B cell (primary cell): ENCODE data around the gene RRAS. TPM values are rescaled to one million over a fixed set of nuclear protein-coding genes. Genes with fewer than 3 reads are reported as not detected.

Experiments
- ATAC-seq: fragments of 200-7000 bp; cut with Tn5 transposase; one replicate; pipeline ENCODE4 v1.10.0; 2021; ENCODE audit warnings: low read depth, mild to moderate bottlenecking, moderate number of reproducible peaks, moderate library complexity
- CTCF ChIA-PET: fragments of 350-600 bp; sonication (Branson Sonifier 250); formaldehyde crosslinking; loops from one replicate; lab custom pipeline; 2021; ENCODE audit warnings: antibody characterized with exemption, inconsistent platforms; lab: Charles Lee
- POLR2A ChIA-PET: fragments of 350-600 bp; sonication (Branson Sonifier 250); formaldehyde crosslinking; loops from one replicate; lab custom pipeline; 2021; ENCODE audit warnings: antibody characterized with exemption; lab: Charles Lee
- DNase-seq: peaks from one replicate; pipeline ENCODE4 v3.0.0; 2013
- H2AFZ ChIP-seq: 2 replicates; pipeline ENCODE4 v1.6.1; 2012; ENCODE audit warnings: mild to moderate bottlenecking, low read depth, low read length; ENCODE audit not compliant: insufficient read depth, poor library complexity, severe bottlenecking
- H3K27ac ChIP-seq, 2 donors: 1 replicate in 1 of 2; 2 replicates in 1 of 2; pipeline ENCODE4 v1.5.1; 2012 to 2013; ENCODE audit warnings: low read length in 2 of 2, mild to moderate bottlenecking in 2 of 2, moderate library complexity in 1 of 2
- H3K27me3 ChIP-seq, 4 experiments: fragments of 200-600 bp in 1 of 4; sonication (generic) in 1 of 4; replicated peaks in 1 of 4; 1 replicate in 2 of 4; 2 replicates in 2 of 4; pipeline versions ENCODE4 v1.6.1 to v1.7.0; 2013 to 2016; ENCODE audit warnings: low read length in 3 of 4, mild to moderate bottlenecking in 2 of 4, mixed read lengths in 1 of 4, moderate library complexity in 1 of 4; ENCODE audit not compliant: insufficient read depth in 4 of 4, control insufficient read depth in 3 of 4; ENCODE audit errors: control extremely low read depth in 1 of 4
- H3K36me3 ChIP-seq, 2 experiments: replicated peaks in 1 of 2; 1 replicate in 1 of 2; 2 replicates in 1 of 2; pipeline versions ENCODE4 v1.6.1 to v1.7.1; 2013; ENCODE audit warnings: low read length in 1 of 2; ENCODE audit not compliant: insufficient read depth in 2 of 2, control insufficient read depth in 1 of 2; ENCODE audit errors: control extremely low read depth in 1 of 2, extremely low read depth in 1 of 2
- H3K4me1 ChIP-seq, 2 donors: fragments of 200-600 bp in 1 of 2; sonication (generic) in 1 of 2; 1 replicate in 1 of 2; 2 replicates in 1 of 2; pipeline versions ENCODE4 v1.5.1 to v1.6.1; 2013 to 2017; ENCODE audit warnings: low read length in 2 of 2; ENCODE audit not compliant: control insufficient read depth in 2 of 2, insufficient read depth in 2 of 2
- H3K4me2 ChIP-seq: replicated peaks from 2 replicates; pipeline ENCODE3; 2012; ENCODE audit warnings: mild to moderate bottlenecking, low read depth, low read length; ENCODE audit not compliant: poor library complexity, severe bottlenecking
- H3K4me3 ChIP-seq, 5 experiments: fragments of 200-600 bp in 1 of 5; sonication (generic) in 1 of 5; 1 replicate in 3 of 5; 2 replicates in 2 of 5; pipeline versions ENCODE4 v1.5.1 to v1.7.0; 2011 to 2016; ENCODE audit warnings: low read length in 4 of 5, mild to moderate bottlenecking in 4 of 5, low read depth in 2 of 5, control low read depth in 1 of 5, moderate library complexity in 1 of 5; ENCODE audit not compliant: insufficient read depth in 1 of 5; ENCODE audit errors: control extremely low read depth in 1 of 5, extremely low read depth in 1 of 5
- H3K79me2 ChIP-seq: fragments of 200-600 bp; sonication (generic); one replicate; pipeline ENCODE4 v1.6.0; 2016; ENCODE audit warnings: low read length; ENCODE audit not compliant: control insufficient read depth, insufficient read depth
- H3K9ac ChIP-seq: fragments of 200-600 bp; sonication (generic); 2 replicates; pipeline ENCODE4 v1.6.1; 2017; ENCODE audit warnings: mild to moderate bottlenecking, low read length, moderate library complexity
- H3K9me3 ChIP-seq, 3 donors: one replicate each; pipeline versions ENCODE4 v1.6.1 to v1.7.1; 2013; ENCODE audit warnings: low read length in 2 of 3; ENCODE audit not compliant: control insufficient read depth in 2 of 3, insufficient read depth in 1 of 3; ENCODE audit errors: control extremely low read depth in 1 of 3
- H4K20me1 ChIP-seq: 2 replicates; pipeline ENCODE4 v1.6.0; 2012; ENCODE audit warnings: mild to moderate bottlenecking, low read length; ENCODE audit not compliant: insufficient read depth, control insufficient read depth, poor library complexity, severe bottlenecking
- H3K27ac Mint-ChIP-seq: one replicate; pipeline ENCODE4 v1.8.0; 2021; ENCODE audit warnings: mixed read lengths
- H3K27me3 Mint-ChIP-seq: one replicate; pipeline ENCODE4 v1.8.0; 2021; ENCODE audit warnings: mixed read lengths
- H3K4me1 Mint-ChIP-seq: one replicate; pipeline ENCODE4 v1.8.0; 2021; ENCODE audit warnings: mixed read lengths
- H3K4me3 Mint-ChIP-seq: one replicate; pipeline ENCODE4 v1.8.0; 2021; ENCODE audit warnings: mixed read lengths
- H3K9me3 Mint-ChIP-seq: one replicate; pipeline ENCODE4 v1.8.0; 2022; ENCODE audit warnings: mixed read lengths; ENCODE audit not compliant: insufficient read depth
- CTCF ChIP-seq: fragments of 200-600 bp; IDR thresholded peaks from one replicate; pipeline ENCODE4 v1.8.0; 2022; ENCODE audit warnings: antibody characterized with exemption, mild to moderate bottlenecking
- EZH2 ChIP-seq: IDR thresholded peaks from 2 replicates; pipeline ENCODE4 v1.6.1; 2012; ENCODE audit warnings: borderline replicate concordance, low read depth, mild to moderate bottlenecking, moderate library complexity, low read length; ENCODE audit not compliant: insufficient read depth, poor library complexity, severe bottlenecking
- WGBS: methylation state at CpG from one replicate; pipeline ENCODE4 v1.1.5; 2013; ENCODE audit warnings: missing lambda C conversion rate; ENCODE audit not compliant: insufficient coverage; 5-methylcytosine and 5-hydroxymethylcytosine counted together
- intact Hi-C: fragments of 100-400 bp; cut with micrococcal nuclease; formaldehyde crosslinking; loops from one replicate; pipeline ENCODE4 v1.10.0; 2022
- polyA plus RNA-seq: library from polyadenylated mRNA; depleted of rRNA; stranded (reverse); fragments of >200 nt; gene quantifications from 2 replicates; pipeline ENCODE4 v1.2.3, GENCODE V29; 2012
- total RNA-seq, 2 donors: library from RNA; stranded (reverse); fragments of 120-200 nt in 1 of 2; gene quantifications; 1 replicate in 1 of 2; 2 replicates in 1 of 2; pipeline versions ENCODE4 v1.2.3 to v1.2.4, GENCODE V29; 2013 to 2022

Gene RRAS
- total and polyA plus RNA-seq, 2 donors (not counting 1 experiment from before 2014, with no cell fraction given) = 5.6 to 21.0 TPM

GRCh38 chr19:49589502-49589905 lies 50.4 kb downstream of the RRAS start:
- H3K27me3 ChIP-seq = no peaks in the 10 kb centered on the region
- TF ChIP-seq CTCF = no peak
- no peak for TF ChIP-seq EZH2
- 67% methylated on average over 2 of the region's 5 CpGs for WGBS
- H3K9me3 ChIP-seq = no peaks in the 10 kb centered on the region
- ChIA-PET POLR2A (interaction anchor here (0.7 to 3.7 kb wide), 6 partner anchors 9 to 87 kb away, joined by 3 to 28 read pairs (median 7); partner anchors contain the start of genes BCL2L12, IRF3, NOSIP and PRMT1), CTCF (interaction anchor here (1.4 to 3.2 kb wide), 2 partner anchors 9 to 51 kb away, joined by 6 to 15 read pairs; partner anchors contain the start of genes NOSIP, PRRG2 and RRAS)
- H3K36me3 ChIP-seq = peaks cover 0 to 10% of the 10 kb centered on the region in 2 experiments
- DNase-seq = no peak
- H3K9me3 Mint-ChIP-seq = no peaks in the 10 kb centered on the region
- peaks cover 29% of the 10 kb centered on the region for H4K20me1 ChIP-seq
- intact Hi-C loops = loop anchor here (10.0 kb wide), 1 partner anchor 435 kb away; the partner anchor contains the start of genes VRK3 and ZNF473
- H3K4me3 ChIP-seq = no peak overlapping the region
- peak overlapping the region; percentile 32 for H3K4me3 Mint-ChIP-seq
- H3K4me1 ChIP-seq = peaks cover 16 to 26% of the 10 kb centered on the region in 2 donors
- peak overlapping the region; percentile 74 for H3K27ac Mint-ChIP-seq
- H3K4me1 Mint-ChIP-seq = peaks cover 27% of the 10 kb centered on the region
- ATAC-seq = no peak
- no peak overlapping the region for H3K9ac ChIP-seq
- no peaks in the 10 kb centered on the region for H3K27me3 Mint-ChIP-seq
- no peak overlapping the region for H2AFZ ChIP-seq
- H3K27ac ChIP-seq = peak overlapping the region; percentile 47 to 48
- peaks cover 30% of the 10 kb centered on the region for H3K79me2 ChIP-seq
- H3K4me2 ChIP-seq = peak overlapping the region; percentile 89
